Measurements from ENCODE around the gene KLHL6.
"Not testable (repeated sequence)": the region's sequence is repeated elsewhere in the genome, so short reads cannot be mapped to it uniquely, and the experiment has no call there.

The KLHL6 gene

GRCh38 chr3:183529185-183529584 lies 26.3 kb downstream of the KLHL6 start:
- no peak for DNase-seq (ENCODE audit: low spot score)

GRCh38 chr3:183528758-183529157 lies 26.7 kb downstream of the KLHL6 start:
- DNase-seq (ENCODE audit: low spot score), result not testable (repeated sequence)

- no peak for DNase-seq (ENCODE audit: low spot score)
Measured at GRCh38 chr3:183527428-183528379, 27.8 kb downstream of the KLHL6 start.

- DNase-seq (ENCODE audit: low spot score), result no peak
Measured at GRCh38 chr3:183526838-183527427, 28.6 kb downstream of the KLHL6 start.

GRCh38 chr3:183524476-183524875 lies 31.0 kb downstream of the KLHL6 start:
- no peak for DNase-seq (ENCODE audit: low spot score)

GRCh38 chr3:183520741-183521556 lies 34.6 kb downstream of the KLHL6 start:
- not testable (repeated sequence) for DNase-seq (ENCODE audit: low spot score)

GRCh38 chr3:183520295-183520694 lies 35.2 kb downstream of the KLHL6 start:
- not testable (repeated sequence) for DNase-seq (ENCODE audit: low spot score)

GRCh38 chr3:183519891-183520290 lies 35.6 kb downstream of the KLHL6 start:
- no peak for DNase-seq (ENCODE audit: low spot score)

GRCh38 chr3:183518491-183519251 lies 36.8 kb downstream of the KLHL6 start:
- peak; percentile 29 for DNase-seq (ENCODE audit: low spot score)

GRCh38 chr3:183517607-183518006 lies 37.9 kb downstream of the KLHL6 start:
- no peak for DNase-seq (ENCODE audit: low spot score)

- no peak for DNase-seq (ENCODE audit: low spot score)
Measured at GRCh38 chr3:183515968-183516851, 39.3 kb downstream of the KLHL6 start.

- no peak for DNase-seq (ENCODE audit: low spot score)
Measured at GRCh38 chr3:183514021-183514420, 41.5 kb downstream of the KLHL6 start.

- DNase-seq (ENCODE audit: low spot score), result no peak
Measured at GRCh38 chr3:183513046-183513706, 42.3 kb downstream of the KLHL6 start.

- not testable (repeated sequence) for DNase-seq (ENCODE audit: low spot score)
Measured at GRCh38 chr3:183511286-183512131, 44.0 kb downstream of the KLHL6 start.

GRCh38 chr3:183508821-183509220 lies 46.7 kb downstream of the KLHL6 start:
- no peak for DNase-seq (ENCODE audit: low spot score)

- no peak for DNase-seq (ENCODE audit: low spot score)
Measured at GRCh38 chr3:183507551-183507950, 48.0 kb downstream of the KLHL6 start.

- no peak for DNase-seq (ENCODE audit: low spot score)
Measured at GRCh38 chr3:183506674-183507320, 48.7 kb downstream of the KLHL6 start.

- DNase-seq (ENCODE audit: low spot score), result no peak
Measured at GRCh38 chr3:183504597-183504996, 50.9 kb downstream of the KLHL6 start.

GRCh38 chr3:183503746-183504145 lies 51.8 kb downstream of the KLHL6 start:
- DNase-seq (ENCODE audit: low spot score), result no peak

Measured in iPS-NIHi11 (cell line).